ENCODE measurements around the gene CFAP157.

DNA sequence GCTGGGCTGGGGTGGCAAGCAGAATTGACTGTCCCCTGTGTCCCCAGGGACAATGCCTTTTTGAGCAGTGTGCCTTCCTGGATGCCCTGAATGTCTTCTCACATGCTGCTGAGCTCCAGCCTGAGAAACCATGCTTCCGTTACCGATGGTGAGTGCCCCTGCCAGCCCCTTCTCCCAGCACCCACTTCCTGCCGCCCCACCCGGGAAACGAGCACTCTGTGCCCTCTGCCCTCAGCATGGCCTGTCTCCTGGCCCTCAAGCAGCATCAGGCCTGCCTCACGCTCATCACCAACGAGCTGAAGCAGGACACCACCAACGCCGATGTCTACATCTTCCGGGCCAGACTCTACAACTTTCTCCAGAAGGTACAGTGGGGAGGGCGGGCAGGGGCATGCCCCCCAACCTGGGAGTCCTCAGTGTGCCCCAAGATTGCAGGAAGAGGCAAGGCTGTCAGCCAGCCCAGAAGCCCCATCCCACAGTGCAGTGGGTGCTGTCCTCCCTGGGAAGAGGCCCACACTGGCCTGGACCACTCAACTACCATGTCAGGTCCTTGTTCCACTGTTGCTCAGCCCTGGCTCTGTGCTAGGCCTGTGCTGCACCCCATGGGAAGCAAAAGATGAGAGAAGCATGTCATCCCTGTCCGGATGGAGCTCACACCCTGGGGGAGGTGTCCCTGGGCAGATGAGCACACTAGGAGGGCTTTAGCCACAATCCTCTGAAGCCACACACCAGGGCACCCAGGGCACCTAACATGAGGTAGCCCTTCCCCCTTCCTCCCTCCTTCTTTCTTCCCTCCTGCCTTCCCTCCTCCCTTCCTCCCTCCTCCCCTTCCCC lies 13.5 kb downstream of the CFAP157 start:
- TF ChIP-seq POLR2A (IDR thresholded peaks at IDR 0.05): no peak
- TF ChIP-seq, protein P1, sequence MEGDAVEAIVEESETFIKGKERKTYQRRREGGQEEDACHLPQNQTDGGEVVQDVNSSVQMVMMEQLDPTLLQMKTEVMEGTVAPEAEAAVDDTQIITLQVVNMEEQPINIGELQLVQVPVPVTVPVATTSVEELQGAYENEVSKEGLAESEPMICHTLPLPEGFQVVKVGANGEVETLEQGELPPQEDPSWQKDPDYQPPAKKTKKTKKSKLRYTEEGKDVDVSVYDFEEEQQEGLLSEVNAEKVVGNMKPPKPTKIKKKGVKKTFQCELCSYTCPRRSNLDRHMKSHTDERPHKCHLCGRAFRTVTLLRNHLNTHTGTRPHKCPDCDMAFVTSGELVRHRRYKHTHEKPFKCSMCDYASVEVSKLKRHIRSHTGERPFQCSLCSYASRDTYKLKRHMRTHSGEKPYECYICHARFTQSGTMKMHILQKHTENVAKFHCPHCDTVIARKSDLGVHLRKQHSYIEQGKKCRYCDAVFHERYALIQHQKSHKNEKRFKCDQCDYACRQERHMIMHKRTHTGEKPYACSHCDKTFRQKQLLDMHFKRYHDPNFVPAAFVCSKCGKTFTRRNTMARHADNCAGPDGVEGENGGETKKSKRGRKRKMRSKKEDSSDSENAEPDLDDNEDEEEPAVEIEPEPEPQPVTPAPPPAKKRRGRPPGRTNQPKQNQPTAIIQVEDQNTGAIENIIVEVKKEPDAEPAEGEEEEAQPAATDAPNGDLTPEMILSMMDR (IDR thresholded peaks at IDR 0.05): no peak
- no peak for TF ChIP-seq EP300 (IDR thresholded peaks at IDR 0.05)
